GM21529 (cell line): Measurements from ENCODE around the gene NPC2.
"Not testable (repeated sequence)": the region's sequence is repeated elsewhere in the genome, so short reads cannot be mapped to it uniquely, and the experiment has no call there.

Source experiments
- ATAC-seq: cut with Tn5 transposase; IDR thresholded peaks from one replicate; pipeline ENCODE4 v1.9.1; 2021; ENCODE audit not compliant: unreplicated experiment

NPC2 gene

GRCh38 chr14:74492776-74493342, at the start of gene NPC2:
NPC2 (minus strand) TSS chr14:74493305; CDS start chr14:74493274, 31 bp downstream.
- peak; percentile 2 for ATAC-seq

- ATAC-seq = no peak
These were observed 49.1 kb upstream of the NPC2 start for GRCh38 chr14:74542056-74542685.

- ATAC-seq = no peak
These were observed 48.1 kb upstream of the NPC2 start for GRCh38 chr14:74541225-74541624.

GRCh38 chr14:74539503-74539902, 46.4 kb upstream of the NPC2 start:
- no peak for ATAC-seq

- no peak for ATAC-seq
These were observed 45.6 kb upstream of the NPC2 start for GRCh38 chr14:74538411-74539391.

GRCh38 chr14:74536336-74536735, 43.2 kb upstream of the NPC2 start:
- not testable (repeated sequence) for ATAC-seq

- ATAC-seq = no peak
These were observed 42.7 kb upstream of the NPC2 start for GRCh38 chr14:74535756-74536325.

GRCh38 chr14:74533576-74533975, 40.5 kb upstream of the NPC2 start:
- ATAC-seq = no peak

- no peak for ATAC-seq
These were observed 39.1 kb upstream of the NPC2 start for GRCh38 chr14:74532246-74532645.

- ATAC-seq = no peak
These were observed 38.4 kb upstream of the NPC2 start for GRCh38 chr14:74531467-74531866.

GRCh38 chr14:74531006-74531405, 37.9 kb upstream of the NPC2 start:
- no peak for ATAC-seq

GRCh38 chr14:74528886-74529285, 35.8 kb upstream of the NPC2 start:
- no peak for ATAC-seq

GRCh38 chr14:74528406-74528805, 35.3 kb upstream of the NPC2 start:
- no peak for ATAC-seq

- ATAC-seq = no peak
These were observed 34.7 kb upstream of the NPC2 start for GRCh38 chr14:74527736-74528280.

GRCh38 chr14:74526854-74527585, 33.9 kb upstream of the NPC2 start:
- no peak for ATAC-seq

- ATAC-seq = no peak
These were observed 32.3 kb upstream of the NPC2 start for GRCh38 chr14:74525361-74525851.

GRCh38 chr14:74524812-74525135, 31.7 kb upstream of the NPC2 start:
- no peak for ATAC-seq

- ATAC-seq = no peak
These were observed 31.1 kb upstream of the NPC2 start for GRCh38 chr14:74524076-74524811.

- ATAC-seq = no peak
These were observed 29.6 kb upstream of the NPC2 start for GRCh38 chr14:74522740-74523139.

GRCh38 chr14:74521756-74522155, 28.7 kb upstream of the NPC2 start:
- no peak for ATAC-seq
